CD4-positive, alpha-beta T cell (primary cell): ENCODE data around the gene CADPS. TPM values are rescaled to one million over a fixed set of nuclear protein-coding genes. Genes with fewer than 3 reads are reported as not detected.

Experiments
- ATAC-seq: fragments of 200-7000 bp; cut with Tn5 transposase; one replicate; pipeline ENCODE4 v1.10.0; 2022; ENCODE audit warnings: mild to moderate bottlenecking; ENCODE audit not compliant: poor library complexity
- CTCF ChIA-PET: fragments of 350-600 bp; sonication (Branson Sonifier 250); formaldehyde crosslinking; loops from one replicate; lab custom pipeline; 2021; ENCODE audit warnings: antibody characterized with exemption, inconsistent platforms; lab: Charles Lee
- POLR2A ChIA-PET: fragments of 350-600 bp; sonication (Branson Sonifier 250); formaldehyde crosslinking; loops from one replicate; lab custom pipeline; 2021; ENCODE audit warnings: antibody characterized with exemption, inconsistent platforms; lab: Charles Lee
- DNase-seq, 14 experiments: peaks; one replicate each; pipeline ENCODE4 v3.0.0-alpha.2; 2013 to 2020; ENCODE audit warnings: mixed read lengths in 2 of 14
- H3K27ac ChIP-seq, 2 donors: one replicate each; pipeline versions ENCODE4 v1.5.1 to v1.7.0; 2013; ENCODE audit warnings: low read length in 2 of 2, low read depth in 1 of 2, mild to moderate bottlenecking in 1 of 2
- H3K27me3 ChIP-seq, 2 experiments: 1 replicate in 1 of 2; 2 replicates in 1 of 2; pipeline versions ENCODE4 v1.6.1 to v1.7.0; 2013; ENCODE audit warnings: low read length in 2 of 2, control low read depth in 1 of 2, mild to moderate bottlenecking in 1 of 2, moderate library complexity in 1 of 2; ENCODE audit not compliant: insufficient read depth in 2 of 2, control insufficient read depth in 1 of 2
- H3K36me3 ChIP-seq: one replicate; pipeline ENCODE4 v1.6.1; 2013; ENCODE audit warnings: low read length, control low read depth; ENCODE audit not compliant: insufficient read depth
- H3K4me1 ChIP-seq: one replicate; pipeline ENCODE4 v1.6.1; 2013; ENCODE audit warnings: low read length, control low read depth; ENCODE audit not compliant: insufficient read depth
- H3K4me3 ChIP-seq: one replicate; pipeline ENCODE4 v1.5.1; 2013; ENCODE audit warnings: mild to moderate bottlenecking, low read length, moderate library complexity
- H3K9me3 ChIP-seq, 2 experiments: 1 replicate in 1 of 2; 2 replicates in 1 of 2; pipeline versions ENCODE4 v1.6.1 to v1.7.0; 2013; ENCODE audit warnings: low read length in 2 of 2, mild to moderate bottlenecking in 2 of 2, control low read depth in 1 of 2, moderate library complexity in 1 of 2; ENCODE audit not compliant: control insufficient read depth in 1 of 2, insufficient read depth in 1 of 2
- H3K27ac Mint-ChIP-seq: one replicate; pipeline ENCODE4 v1.8.0; 2020; ENCODE audit warnings: mixed read lengths
- H3K27me3 Mint-ChIP-seq: one replicate; pipeline ENCODE4 v1.8.0; 2021; ENCODE audit warnings: mixed read lengths
- H3K36me3 Mint-ChIP-seq: one replicate; pipeline ENCODE4 v1.8.0; 2021; ENCODE audit warnings: low read depth, mixed read lengths
- H3K4me1 Mint-ChIP-seq: one replicate; pipeline ENCODE4 v1.8.0; 2021; ENCODE audit warnings: low read depth, mixed read lengths
- H3K4me3 Mint-ChIP-seq: one replicate; pipeline ENCODE4 v1.8.0; 2020; ENCODE audit warnings: mild to moderate bottlenecking, mixed read lengths
- H3K9me3 Mint-ChIP-seq: one replicate; pipeline ENCODE4 v1.8.0; 2020; ENCODE audit warnings: mixed read lengths
- intact Hi-C, 2 experiments: fragments of 100-400 bp; cut with DNase I in 1 of 2; cut with micrococcal nuclease in 1 of 2; formaldehyde crosslinking; loops; one replicate each; pipeline versions ENCODE4 v1.15.1 to v1.9.0; 2023 to 2025; cut with DNase I, micrococcal nuclease
- total RNA-seq, 174 experiments: library from RNA in 2 of 174; stranded (reverse) in 2 of 174; gene quantifications; one replicate each; pipeline ENCODE4 v1.2.3 and lab custom pipeline; 2021 to 2026
- TF ChIP-seq, protein P1 (sequence below): fragments of 200-600 bp; IDR thresholded peaks from one replicate; pipeline ENCODE4 v1.8.0; 2022; ENCODE audit warnings: antibody characterized with exemption, mild to moderate bottlenecking

Gene CADPS
- total RNA-seq, 2 experiments from 2014 or later = not detected

DNA sequence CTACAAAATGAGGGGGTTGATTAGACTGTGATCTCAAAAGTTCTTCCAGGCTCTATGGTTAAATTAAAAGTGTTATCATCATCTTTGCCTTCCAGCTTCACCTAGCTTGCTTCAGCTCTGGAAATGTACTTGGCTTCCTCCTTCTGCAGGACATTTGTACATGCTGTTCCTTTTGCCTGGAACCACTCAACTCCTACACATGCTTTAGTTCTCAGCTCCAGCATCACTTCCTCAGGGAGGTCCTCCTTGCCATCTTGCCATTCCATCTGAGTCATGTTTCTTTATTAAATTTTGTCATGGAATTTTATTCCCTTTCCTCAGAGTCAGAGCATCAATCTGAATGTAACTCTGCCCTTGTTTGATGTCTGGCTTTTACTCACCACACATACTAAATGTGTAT, 343.2 kb downstream of the CADPS start:
- no peaks in the 10 kb centered on the region for H3K36me3 ChIP-seq
- H3K27me3 ChIP-seq = no peaks in the 10 kb centered on the region
- POLR2A ChIA-PET = no interaction called here
- Mint-ChIP-seq H3K9me3 (peaks cover 7% of the 10 kb centered on the region), H3K4me1 (no peaks in the 10 kb centered on the region), H3K27ac (no peak overlapping the region), H3K27me3 (peaks cover 4% of the 10 kb centered on the region), H3K4me3 (no peak overlapping the region), H3K36me3 (no peaks in the 10 kb centered on the region)
- no peaks in the 10 kb centered on the region for H3K4me1 ChIP-seq
- H3K27ac ChIP-seq = no peak overlapping the region
- TF ChIP-seq, protein P1, sequence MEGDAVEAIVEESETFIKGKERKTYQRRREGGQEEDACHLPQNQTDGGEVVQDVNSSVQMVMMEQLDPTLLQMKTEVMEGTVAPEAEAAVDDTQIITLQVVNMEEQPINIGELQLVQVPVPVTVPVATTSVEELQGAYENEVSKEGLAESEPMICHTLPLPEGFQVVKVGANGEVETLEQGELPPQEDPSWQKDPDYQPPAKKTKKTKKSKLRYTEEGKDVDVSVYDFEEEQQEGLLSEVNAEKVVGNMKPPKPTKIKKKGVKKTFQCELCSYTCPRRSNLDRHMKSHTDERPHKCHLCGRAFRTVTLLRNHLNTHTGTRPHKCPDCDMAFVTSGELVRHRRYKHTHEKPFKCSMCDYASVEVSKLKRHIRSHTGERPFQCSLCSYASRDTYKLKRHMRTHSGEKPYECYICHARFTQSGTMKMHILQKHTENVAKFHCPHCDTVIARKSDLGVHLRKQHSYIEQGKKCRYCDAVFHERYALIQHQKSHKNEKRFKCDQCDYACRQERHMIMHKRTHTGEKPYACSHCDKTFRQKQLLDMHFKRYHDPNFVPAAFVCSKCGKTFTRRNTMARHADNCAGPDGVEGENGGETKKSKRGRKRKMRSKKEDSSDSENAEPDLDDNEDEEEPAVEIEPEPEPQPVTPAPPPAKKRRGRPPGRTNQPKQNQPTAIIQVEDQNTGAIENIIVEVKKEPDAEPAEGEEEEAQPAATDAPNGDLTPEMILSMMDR = no peak
- no peaks in the 10 kb centered on the region for H3K9me3 ChIP-seq
- DNase-seq = no peak
- ATAC-seq = no peak
- intact Hi-C loops = no loop called here
- no peak overlapping the region for H3K4me3 ChIP-seq
- CTCF ChIA-PET = no interaction called here

DNA sequence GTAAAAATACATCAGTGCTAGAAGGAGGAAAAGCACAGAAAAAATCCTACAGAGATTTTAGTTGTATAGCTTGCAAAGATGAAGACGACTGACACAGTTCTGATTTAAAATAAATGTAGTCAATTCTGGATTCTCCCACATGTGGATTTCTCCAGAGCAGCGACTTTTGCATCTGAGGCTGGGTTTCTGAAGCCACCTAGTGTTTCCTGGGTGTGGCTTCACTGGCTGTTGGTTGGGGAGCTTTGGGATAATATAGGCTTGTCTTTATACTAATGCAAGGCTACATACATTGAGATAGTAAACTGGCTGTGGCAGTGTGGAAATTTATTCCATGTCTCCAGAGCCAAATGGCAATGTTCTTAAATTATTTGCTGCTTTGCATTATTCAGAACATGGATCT, 343.7 kb downstream of the CADPS start:
- Histone ChIP-seq H3K27ac (no peak overlapping the region), H3K27me3 (no peaks in the 10 kb centered on the region), H3K4me1 (no peaks in the 10 kb centered on the region), H3K36me3 (no peaks in the 10 kb centered on the region), H3K9me3 (no peaks in the 10 kb centered on the region), H3K4me3 (no peak overlapping the region)
- Mint-ChIP-seq H3K4me3 (no peak overlapping the region), H3K9me3 (peaks cover 7% of the 10 kb centered on the region), H3K36me3 (no peaks in the 10 kb centered on the region), H3K27me3 (peaks cover 4% of the 10 kb centered on the region), H3K4me1 (no peaks in the 10 kb centered on the region), H3K27ac (no peak overlapping the region)
- ChIA-PET CTCF (no interaction called here), POLR2A (no interaction called here)
- intact Hi-C loops = no loop called here
- TF ChIP-seq, protein P1 = no peak
- no peak for ATAC-seq
- no peak for DNase-seq

DNA sequence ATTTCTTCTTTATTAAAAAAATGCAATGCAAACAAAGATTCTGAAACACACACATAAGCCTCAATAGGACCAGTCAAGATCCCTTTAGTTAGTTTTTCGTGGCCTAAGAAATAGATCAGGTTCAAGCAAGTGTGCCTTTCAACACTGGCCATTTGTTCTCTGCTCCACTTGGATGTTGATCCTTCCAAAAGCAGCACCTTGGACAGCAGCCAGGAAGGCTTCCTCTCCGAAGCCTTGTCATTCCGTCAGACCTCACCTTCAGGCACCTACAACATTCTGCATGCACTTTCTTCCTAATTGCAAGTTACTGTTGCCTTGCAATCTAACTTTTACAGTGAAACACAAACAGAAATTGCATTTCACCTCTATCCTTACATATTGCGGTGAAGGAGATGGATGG, 346.0 kb downstream of the CADPS start:
- peaks cover 7% of the 10 kb centered on the region for H3K9me3 Mint-ChIP-seq
- no peaks in the 10 kb centered on the region for H3K27me3 ChIP-seq
- H3K36me3 ChIP-seq = no peaks in the 10 kb centered on the region
- H3K27me3 Mint-ChIP-seq = peaks cover 4% of the 10 kb centered on the region
- TF ChIP-seq, protein P1 = no peak
- CTCF ChIA-PET = no interaction called here
- no peaks in the 10 kb centered on the region for H3K9me3 ChIP-seq
- intact Hi-C loops = no loop called here
- DNase-seq (no peak), ATAC-seq (no peak)
- H3K36me3 Mint-ChIP-seq = no peaks in the 10 kb centered on the region
- POLR2A ChIA-PET = no interaction called here
- no peak overlapping the region for H3K27ac Mint-ChIP-seq
- no peaks in the 10 kb centered on the region for H3K4me1 Mint-ChIP-seq
- no peak overlapping the region for H3K4me3 Mint-ChIP-seq
- no peak overlapping the region for H3K4me3 ChIP-seq
- no peaks in the 10 kb centered on the region for H3K4me1 ChIP-seq
- H3K27ac ChIP-seq = no peak overlapping the region
